SHP77 (cell line): Measurements from ENCODE around the gene TCEANC2.

ENCODE experiments used
- DNase-seq, 2 experiments: peaks; one replicate each; lab custom pipeline; 2025; lab: John Stamatoyannopoulos, UW

The TCEANC2 gene

GRCh38 chr1:54136269-54136896, 83.0 kb downstream of the TCEANC2 start:
- DNase-seq = no peak

- no peak for DNase-seq
Observed at GRCh38 chr1:54136963-54137533, 83.6 kb downstream of the TCEANC2 start.

- DNase-seq = no peak
Observed at GRCh38 chr1:54137534-54138061, 84.2 kb downstream of the TCEANC2 start.

- DNase-seq = no peak
Observed at GRCh38 chr1:54138994-54139393, 85.6 kb downstream of the TCEANC2 start.

- no peak for DNase-seq
Observed at GRCh38 chr1:54139711-54140110, 86.3 kb downstream of the TCEANC2 start.

- DNase-seq = no peak
Observed at GRCh38 chr1:54142146-54142900, 88.9 kb downstream of the TCEANC2 start.

GRCh38 chr1:54144366-54144765, 91.0 kb downstream of the TCEANC2 start:
- DNase-seq = no peak

GRCh38 chr1:54149734-54150133, 96.3 kb downstream of the TCEANC2 start:
- no peak for DNase-seq

GRCh38 chr1:54151013-54151412, 97.6 kb downstream of the TCEANC2 start:
- no peak for DNase-seq

GRCh38 chr1:54152696-54153095, 99.3 kb downstream of the TCEANC2 start, which contains the start of gene CDCP2:
Gene CDCP2, minus strand, starts transcription at chr1:54153000. Its CDS starts 78 bp downstream, at chr1:54152922.
- no peak for DNase-seq

- no peak for DNase-seq
Observed at GRCh38 chr1:54153535-54154439, 100.4 kb downstream of the TCEANC2 start.
